Endothelial cell of umbilical vein (primary cell): Measurements from ENCODE around the gene PIEZO2.

Experiments used
- CTCF ChIP-seq, 2 donors: IDR thresholded peaks; 1 replicate in 1 of 2; 2 replicates in 1 of 2; pipeline ENCODE4 v1.5.1; 2011; ENCODE audit warnings: low read length in 2 of 2, mild to moderate bottlenecking in 2 of 2, moderate library complexity in 2 of 2, control low read depth in 1 of 2, inconsistent platforms in 1 of 2, low read depth in 1 of 2; ENCODE audit not compliant: insufficient read depth in 1 of 2; ENCODE audit errors: extremely low read depth in 1 of 2
- JUN ChIP-seq: IDR thresholded peaks from 2 replicates; pipeline ENCODE4 v1.6.1; 2011; ENCODE audit warnings: borderline replicate concordance, low read depth; ENCODE audit not compliant: insufficient read length, insufficient read depth
- MAX ChIP-seq: IDR thresholded peaks from 2 replicates; pipeline ENCODE4 v1.6.1; 2011; ENCODE audit not compliant: insufficient read depth, insufficient read length
- POLR2A ChIP-seq: IDR thresholded peaks from 2 replicates; pipeline ENCODE4 v1.6.1; 2012; ENCODE audit warnings: low read depth, mild to moderate bottlenecking, control low read depth, low read length
- POLR2AphosphoS5 ChIP-seq: IDR thresholded peaks from 2 replicates; pipeline ENCODE4 v1.6.1; 2012; ENCODE audit warnings: low read depth, mild to moderate bottlenecking, control low read depth, low read length, moderate library complexity; ENCODE audit not compliant: insufficient read depth

- no peak for TF ChIP-seq CTCF (IDR thresholded peaks at IDR 0.05; ENCODE audit: extremely low read depth in 1 of 2, insufficient read depth in 1 of 2, low read depth in 1 of 2, low read length in 2 of 2)
- TF ChIP-seq MAX = no peak
- TF ChIP-seq POLR2AphosphoS5 = no peak
- no peak for TF ChIP-seq POLR2A
- TF ChIP-seq JUN = no peak
Measured at GRCh38 chr18:10798727-10799550, 350.4 kb downstream of the PIEZO2 start.
